Activated CD4-positive, alpha-beta T cell treated with anti-CD3 and anti-CD28 coated beads, Interleukin-10, Interleukin-2, amounts not matched to agents 100 ng/mL and 50 ng/mL, durations not matched to agents 16 hours and 8 hours (primary cell): Measurements from ENCODE around the gene PRSS56.

ENCODE experiments used
- DNase-seq: peaks from one replicate; pipeline ENCODE4 v3.0.0-alpha.2; 2020

The PRSS56 gene

GRCh38 chr2:232502911-232503808 lies 17.0 kb upstream of the PRSS56 start:
- peak; percentile 14 for DNase-seq

- DNase-seq = no peak
Observed at GRCh38 chr2:232503809-232504323, 16.3 kb upstream of the PRSS56 start.

GRCh38 chr2:232504438-232504837 lies 15.8 kb upstream of the PRSS56 start:
- DNase-seq = no peak

- no peak for DNase-seq
Observed at GRCh38 chr2:232505856-232506255, 14.3 kb upstream of the PRSS56 start.

- DNase-seq = no peak
Observed at GRCh38 chr2:232506709-232507108, 13.5 kb upstream of the PRSS56 start.

GRCh38 chr2:232508251-232508650 lies 11.9 kb upstream of the PRSS56 start:
- DNase-seq = no peak

GRCh38 chr2:232511336-232511890 lies 8.8 kb upstream of the PRSS56 start:
- DNase-seq = no peak

- DNase-seq = no peak
Observed at GRCh38 chr2:232512602-232513001, 7.6 kb upstream of the PRSS56 start.

GRCh38 chr2:232513353-232513752 lies 6.8 kb upstream of the PRSS56 start:
- DNase-seq = no peak

GRCh38 chr2:232515639-232516038 lies 4.5 kb upstream of the PRSS56 start:
- no peak for DNase-seq

- no peak for DNase-seq
Observed at GRCh38 chr2:232516551-232516950, 3.6 kb upstream of the PRSS56 start.

GRCh38 chr2:232518844-232519243 lies 1.3 kb upstream of the PRSS56 start:
- DNase-seq = no peak

GRCh38 chr2:232520489-232520888 lies 301 bp downstream of the PRSS56 start:
- no peak for DNase-seq

- DNase-seq = no peak
Observed at GRCh38 chr2:232521098-232521497, 910 bp downstream of the PRSS56 start.

GRCh38 chr2:232521959-232522622 lies 1.9 kb downstream of the PRSS56 start:
- DNase-seq = peak; percentile 63

GRCh38 chr2:232522623-232523401 lies 2.6 kb downstream of the PRSS56 start:
- DNase-seq = no peak

- DNase-seq = no peak
Observed at GRCh38 chr2:232523402-232523681, 3.2 kb downstream of the PRSS56 start.

- DNase-seq = peak; percentile 53
Observed at GRCh38 chr2:232523682-232524597, 3.8 kb downstream of the PRSS56 start.

GRCh38 chr2:232524771-232525170 lies 4.6 kb downstream of the PRSS56 start:
- no peak for DNase-seq

GRCh38 chr2:232525199-232525598 lies 5.0 kb downstream of the PRSS56 start:
- no peak for DNase-seq

GRCh38 chr2:232525791-232526371 lies 5.7 kb downstream of the PRSS56 start, which contains the start of gene CHRND:
Gene CHRND, plus strand, starts transcription at chr2:232526160. Its CDS starts 56 bp downstream, at chr2:232526216.
- no peak for DNase-seq
